Retinal pigment epithelial cell (primary cell): ENCODE results near the gene SNCB.

Source experiments
- DNase-seq: peaks from one replicate; pipeline ENCODE4 v3.0.0-alpha.2; 2010; ENCODE audit warnings: low read depth
- H3K4me3 ChIP-seq: 2 replicates; pipeline ENCODE4 v1.5.1; 2011; ENCODE audit warnings: mild to moderate bottlenecking, low read length, control low read depth, moderate library complexity
- TF ChIP-seq, protein P1 (sequence below): conservative IDR thresholded peaks from 2 replicates; pipeline ENCODE4 v1.5.1; 2011; ENCODE audit warnings: low read depth, low read length, control low read depth, inconsistent platforms

The SNCB gene

DNA sequence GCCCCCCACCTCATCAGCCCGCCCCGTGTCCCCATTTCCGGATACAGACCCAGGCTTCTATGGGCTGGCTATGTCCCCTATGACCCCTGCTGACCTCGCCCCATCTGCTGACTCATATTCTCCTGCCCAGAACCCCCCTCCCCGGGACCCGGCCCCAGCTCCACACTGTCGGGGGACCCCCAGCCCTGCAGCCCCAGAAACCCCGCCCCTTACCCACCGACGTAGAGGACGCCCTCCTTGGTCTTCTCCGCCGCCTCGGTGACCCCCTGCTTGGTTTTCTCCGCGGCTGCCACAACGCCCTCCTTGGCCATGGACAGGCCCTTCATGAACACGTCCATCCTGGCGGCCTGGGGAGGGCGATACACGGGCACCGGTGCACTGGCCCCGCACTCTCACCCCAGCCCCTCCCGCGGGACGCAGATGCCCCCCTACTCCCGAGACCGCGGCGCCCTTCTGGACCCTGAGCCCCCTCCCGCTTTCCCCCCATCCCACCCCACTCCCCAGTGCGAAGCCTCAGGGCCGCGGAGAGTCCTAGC, 949 bp downstream of the SNCB start:
- H3K4me3 ChIP-seq = no peak overlapping the region
- DNase-seq = no peak
- TF ChIP-seq, protein P1, sequence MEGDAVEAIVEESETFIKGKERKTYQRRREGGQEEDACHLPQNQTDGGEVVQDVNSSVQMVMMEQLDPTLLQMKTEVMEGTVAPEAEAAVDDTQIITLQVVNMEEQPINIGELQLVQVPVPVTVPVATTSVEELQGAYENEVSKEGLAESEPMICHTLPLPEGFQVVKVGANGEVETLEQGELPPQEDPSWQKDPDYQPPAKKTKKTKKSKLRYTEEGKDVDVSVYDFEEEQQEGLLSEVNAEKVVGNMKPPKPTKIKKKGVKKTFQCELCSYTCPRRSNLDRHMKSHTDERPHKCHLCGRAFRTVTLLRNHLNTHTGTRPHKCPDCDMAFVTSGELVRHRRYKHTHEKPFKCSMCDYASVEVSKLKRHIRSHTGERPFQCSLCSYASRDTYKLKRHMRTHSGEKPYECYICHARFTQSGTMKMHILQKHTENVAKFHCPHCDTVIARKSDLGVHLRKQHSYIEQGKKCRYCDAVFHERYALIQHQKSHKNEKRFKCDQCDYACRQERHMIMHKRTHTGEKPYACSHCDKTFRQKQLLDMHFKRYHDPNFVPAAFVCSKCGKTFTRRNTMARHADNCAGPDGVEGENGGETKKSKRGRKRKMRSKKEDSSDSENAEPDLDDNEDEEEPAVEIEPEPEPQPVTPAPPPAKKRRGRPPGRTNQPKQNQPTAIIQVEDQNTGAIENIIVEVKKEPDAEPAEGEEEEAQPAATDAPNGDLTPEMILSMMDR = no peak

DNA sequence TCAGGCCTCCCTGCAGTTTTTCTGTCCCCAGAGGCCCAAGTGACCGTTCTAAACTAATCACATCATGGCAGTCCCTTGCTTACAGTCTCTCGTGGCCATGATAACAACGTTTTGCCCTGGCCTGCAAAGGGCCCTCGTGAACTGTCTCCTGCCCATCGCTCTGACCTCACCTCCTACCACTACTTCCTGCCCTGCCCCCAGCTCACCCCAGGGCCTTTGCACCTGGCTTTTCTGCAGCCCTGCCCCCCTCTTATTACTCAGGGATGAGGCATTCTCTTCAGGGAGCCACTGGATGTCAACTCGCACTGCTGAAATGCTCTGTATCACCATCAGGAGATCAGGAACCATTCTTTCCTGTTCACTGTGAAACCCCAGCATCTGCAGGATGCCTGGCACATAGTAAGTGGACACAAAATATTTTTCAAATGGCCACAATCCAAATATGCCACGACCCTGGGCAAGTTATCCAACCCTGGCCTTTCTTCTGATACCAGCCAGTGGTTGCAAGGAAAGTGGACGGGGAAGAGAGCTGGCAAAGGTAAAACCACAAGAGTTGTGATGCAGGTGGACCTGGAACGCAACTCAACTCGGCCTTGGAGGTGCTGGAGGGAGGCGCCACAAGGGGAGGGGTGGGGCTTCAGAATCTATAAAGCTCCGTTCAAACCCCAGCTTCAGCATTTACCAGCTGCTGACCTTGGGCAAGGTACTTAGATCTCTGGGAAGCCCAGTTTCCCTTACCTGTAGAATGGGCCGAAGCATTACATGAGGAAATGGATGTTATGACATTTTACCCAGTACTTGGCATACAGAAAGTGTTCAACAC, 1.7 kb downstream of the SNCB start:
- H3K4me3 ChIP-seq = no peak overlapping the region
- TF ChIP-seq, protein P1 = no peak
- DNase-seq = no peak

DNA sequence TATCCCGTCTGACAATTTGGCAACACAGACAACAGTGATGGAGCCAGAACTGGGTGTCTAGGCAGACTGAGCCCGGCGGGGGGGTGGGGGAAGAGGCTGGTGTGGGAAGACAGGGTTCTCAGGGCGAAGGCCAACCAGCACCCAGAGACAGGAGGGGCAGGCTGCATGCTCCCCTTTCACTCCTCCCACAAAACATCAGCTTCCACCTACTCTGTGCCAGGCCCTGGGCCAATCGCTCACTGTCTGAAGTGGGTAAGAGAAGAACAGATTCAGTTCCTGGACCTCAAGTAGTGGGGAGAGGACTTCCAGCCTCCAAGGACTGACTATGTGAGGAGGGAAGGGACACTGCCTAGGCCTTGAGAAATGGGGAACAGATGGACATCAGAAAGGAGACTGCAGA, 2.8 kb downstream of the SNCB start:
- no peak for DNase-seq
- TF ChIP-seq, protein P1 = no peak
- H3K4me3 ChIP-seq = no peak overlapping the region

DNA sequence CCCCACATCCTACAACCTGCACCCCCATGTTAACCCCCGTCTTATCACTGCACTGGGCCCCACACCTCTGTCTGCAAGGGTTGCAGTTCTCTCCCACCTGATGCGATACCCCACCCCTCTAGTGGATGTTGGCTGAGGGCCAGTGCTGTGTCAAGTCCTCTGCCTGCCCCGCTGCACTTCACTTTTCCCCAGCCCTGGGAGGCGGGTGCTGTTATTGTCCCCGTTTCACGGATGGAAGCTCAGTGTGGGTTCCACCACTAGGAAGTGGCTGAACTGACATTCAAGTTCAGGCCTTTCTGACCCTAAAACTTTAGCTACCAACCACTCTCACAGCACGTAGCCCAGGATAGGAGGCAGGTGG, 3.5 kb downstream of the SNCB start:
- DNase-seq = no peak
- TF ChIP-seq, protein P1 = no peak
- no peak overlapping the region for H3K4me3 ChIP-seq

DNA sequence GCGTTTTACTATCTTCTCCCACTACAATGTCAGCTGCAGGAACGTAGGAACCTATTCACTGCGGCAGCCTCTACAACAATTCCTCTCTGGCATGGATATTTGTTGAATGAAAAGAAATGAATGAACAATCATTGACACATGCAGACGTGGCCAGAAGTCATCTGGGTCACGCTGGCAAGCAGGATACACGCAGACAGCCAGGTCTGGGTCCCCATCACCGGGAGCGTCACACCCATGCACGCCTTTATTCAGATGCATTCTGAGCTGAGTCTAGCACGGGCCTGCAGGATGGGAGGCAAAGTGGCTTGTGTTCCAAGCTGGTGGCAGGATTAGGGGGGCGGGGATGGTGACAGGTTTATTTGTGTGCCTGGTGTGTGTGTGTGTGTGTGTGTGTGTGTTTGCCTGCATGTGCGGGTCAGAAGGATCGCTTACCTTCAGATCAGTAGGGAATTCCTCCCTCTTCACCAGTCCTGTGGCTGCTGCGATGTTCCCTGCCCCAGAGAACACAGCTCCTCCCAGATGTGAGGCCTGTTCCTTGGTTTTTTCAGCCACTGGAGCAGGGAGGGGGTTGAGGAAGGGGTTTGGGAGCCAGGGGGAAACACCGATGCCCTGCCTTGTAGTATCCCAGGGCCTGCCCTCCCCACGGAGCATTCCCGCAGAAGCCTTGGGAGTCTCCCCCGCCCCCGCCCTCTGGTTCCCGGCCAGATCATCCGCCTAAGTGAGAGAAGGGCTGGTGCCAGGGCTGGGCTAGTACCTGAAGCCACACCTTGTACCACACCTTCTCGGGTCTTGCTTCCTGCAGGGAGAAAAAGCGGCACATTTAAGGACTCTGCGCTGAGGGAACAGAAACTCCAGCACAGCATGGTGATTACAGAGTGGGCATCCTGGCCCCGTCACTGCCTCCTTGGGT, 4.1 kb downstream of the SNCB start:
- TF ChIP-seq, protein P1 = no peak
- DNase-seq = no peak
- H3K4me3 ChIP-seq = no peak overlapping the region

DNA sequence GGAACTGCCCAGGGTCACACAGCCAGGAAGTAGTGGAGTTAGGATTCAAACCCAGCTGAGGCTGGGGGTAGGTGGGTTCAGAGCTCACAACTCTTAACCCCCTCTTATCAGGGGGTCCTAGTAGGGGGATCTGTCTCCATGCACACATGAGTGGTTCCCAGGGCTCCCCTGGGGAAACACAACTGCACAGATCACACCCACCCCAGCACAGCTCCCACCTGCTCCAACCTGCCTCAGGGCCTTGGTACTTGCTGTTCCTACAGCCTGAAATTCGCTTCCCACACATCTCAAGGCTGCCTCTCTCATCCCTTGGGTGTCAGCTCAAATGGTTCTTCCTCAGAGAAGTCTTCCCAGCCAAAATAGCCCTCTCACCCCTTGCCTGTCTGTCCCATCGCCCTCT, 4.8 kb downstream of the SNCB start:
- H3K4me3 ChIP-seq = no peak overlapping the region
- TF ChIP-seq, protein P1 = no peak
- DNase-seq = no peak

DNA sequence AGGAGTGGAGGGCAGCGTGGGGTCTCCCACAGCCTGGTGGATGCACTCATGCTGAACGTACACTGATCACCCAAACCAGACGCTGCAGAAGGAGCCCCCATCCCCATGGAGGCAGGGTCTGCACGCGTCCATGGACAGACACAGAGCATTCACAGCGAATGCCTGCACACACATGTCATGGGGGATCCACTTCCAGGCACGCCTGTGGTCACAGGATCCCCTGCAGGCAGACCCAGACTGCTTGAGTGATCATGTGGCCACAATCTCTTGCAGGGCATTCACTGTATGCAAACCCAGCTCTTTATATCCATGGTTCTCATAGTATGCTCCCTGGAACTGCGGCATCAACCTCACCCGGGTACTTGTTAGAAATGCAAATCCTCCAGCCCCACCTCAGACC, 5.4 kb downstream of the SNCB start:
- no peak overlapping the region for H3K4me3 ChIP-seq
- TF ChIP-seq, protein P1 = no peak
- DNase-seq = no peak
